HG03196 (cell line): ENCODE data around the gene MAPK1.
"Not testable (repeated sequence)": the region's sequence is repeated elsewhere in the genome, so short reads cannot be mapped to it uniquely, and the experiment has no call there.

Experiments
- ATAC-seq: cut with Tn5 transposase; IDR thresholded peaks from one replicate; pipeline ENCODE4 v1.9.1; 2021; ENCODE audit not compliant: unreplicated experiment

The MAPK1 gene

GRCh38 chr22:21759646-21760376 lies 107.6 kb downstream of the MAPK1 start:
- ATAC-seq, result no peak

GRCh38 chr22:21759093-21759492 lies 108.4 kb downstream of the MAPK1 start:
- no peak for ATAC-seq

- no peak for ATAC-seq
Observed at GRCh38 chr22:21758091-21758864, 109.2 kb downstream of the MAPK1 start.

- ATAC-seq, result peak; percentile 41
Observed at GRCh38 chr22:21755851-21756284, 111.6 kb downstream of the MAPK1 start.

- ATAC-seq, result no peak
Observed at GRCh38 chr22:21754523-21754922, 112.9 kb downstream of the MAPK1 start.

- no peak for ATAC-seq
Observed at GRCh38 chr22:21753374-21754111, 113.9 kb downstream of the MAPK1 start.

GRCh38 chr22:21752276-21752675 lies 115.2 kb downstream of the MAPK1 start:
- ATAC-seq, result no peak

GRCh38 chr22:21745948-21746347 lies 121.5 kb downstream of the MAPK1 start:
- no peak for ATAC-seq

GRCh38 chr22:21744917-21745316 lies 122.5 kb downstream of the MAPK1 start:
- not testable (repeated sequence) for ATAC-seq

GRCh38 chr22:21741790-21742189 lies 125.7 kb downstream of the MAPK1 start:
- no peak for ATAC-seq

GRCh38 chr22:21741059-21741458 lies 126.4 kb downstream of the MAPK1 start:
- no peak for ATAC-seq

GRCh38 chr22:21739828-21740377 lies 127.5 kb downstream of the MAPK1 start:
- no peak for ATAC-seq

- no peak for ATAC-seq
Observed at GRCh38 chr22:21738966-21739365, 128.5 kb downstream of the MAPK1 start.

GRCh38 chr22:21738081-21738480 lies 129.4 kb downstream of the MAPK1 start:
- ATAC-seq, result no peak

GRCh38 chr22:21736948-21737347 lies 130.5 kb downstream of the MAPK1 start:
- ATAC-seq, result no peak

- ATAC-seq, result peak; percentile 13
Observed at GRCh38 chr22:21736084-21736642, 131.3 kb downstream of the MAPK1 start.

GRCh38 chr22:21735200-21736083 lies 132.0 kb downstream of the MAPK1 start, which contains the start of gene YPEL1:
Gene YPEL1 (minus strand): TSS chr22:21735794. CDS start chr22:21710744, 25,050 bp downstream.
- peak; percentile 77 for ATAC-seq

- ATAC-seq, result no peak
Observed at GRCh38 chr22:21734540-21735199, 132.8 kb downstream of the MAPK1 start.

- no peak for ATAC-seq
Observed at GRCh38 chr22:21731503-21731902, 135.9 kb downstream of the MAPK1 start.
